Motor neuron (in vitro differentiated cells): Measurements from ENCODE around the gene ERN1. TPM values are rescaled to one million over a fixed set of nuclear protein-coding genes. Genes with fewer than 3 reads are reported as not detected.
A peak's percentile ranks its signal among the peaks of the same experiment; 100 is the strongest.
"Not testable (repeated sequence)": the region's sequence is repeated elsewhere in the genome, so short reads cannot be mapped to it uniquely, and the experiment has no call there.

Experiments
- ATAC-seq, 8 experiments: fragments of 200-7000 bp; cut with Tn5 transposase; replicated peaks in 6 of 8; 2 replicates each; pipeline ENCODE4 v1.8.0; 2021; ENCODE audit warnings: mild to moderate bottlenecking in 8 of 8, moderate library complexity in 8 of 8
- H3K27ac ChIP-seq, 2 donors: fragments of 250-450 bp; sonication (Bioruptor Pico); 2 replicates each; pipeline ENCODE4 v1.9.0; 2021; ENCODE audit warnings: antibody characterized with exemption in 2 of 2, mild to moderate bottlenecking in 2 of 2, moderate library complexity in 1 of 2
- H3K4me1 ChIP-seq, 2 donors: fragments of 250-450 bp; sonication (Bioruptor Pico); replicated peaks in 1 of 2; 2 replicates each; pipeline ENCODE4 v1.6.1; 2021; ENCODE audit warnings: antibody characterized with exemption in 2 of 2, mild to moderate bottlenecking in 2 of 2, moderate library complexity in 1 of 2
- H3K4me3 ChIP-seq, 5 donors: fragments of 250-450 bp; sonication (Bioruptor Pico); 2 replicates each; pipeline ENCODE4 v1.9.0; 2021; ENCODE audit warnings: antibody characterized with exemption in 5 of 5, mild to moderate bottlenecking in 5 of 5, moderate library complexity in 4 of 5
- WGBS, 10 experiments: fragments of 450-650 bp; shearing (Covaris generic); methylation state at CpG; one replicate each; pipeline ENCODE4 v1.0.0; 2022; 5-methylcytosine and 5-hydroxymethylcytosine counted together
- in situ Hi-C, 9 experiments: fragments of 400-800 bp; cut with MboI; loops; one replicate each; pipeline ENCODE4 v1.15.0; 2021; ENCODE audit warnings: low sequenced_read_pairs in 9 of 9, low pct_unique_long_range_greater_than_20kb in 2 of 9; ENCODE audit not compliant: unreplicated experiment in 9 of 9
- total RNA-seq, 8 experiments: library from RNA; unstranded; fragments of 300-600 nt; gene quantifications; 2 replicates each; pipeline versions ENCODE4 v1.2.3 to v1.2.4, GENCODE V29; 2022

ERN1 gene
- total RNA-seq, 8 experiments from 2014 or later = 2.3 to 10.4 (median 5.0) TPM

- no peak for ATAC-seq
- WGBS, 10 experiments = 72 to 100% (median 93%) methylated on average over 1 to 5 of the region's 14 CpGs; no CpG with 5 or more reads in 2 of the 10 experiments
- no peak overlapping the region for H3K4me3 ChIP-seq
- H3K4me1 ChIP-seq = no peaks in the 10 kb centered on the region
- H3K27ac ChIP-seq = no peak overlapping the region
- in situ Hi-C loops = loop anchor here in 3 of 9 experiments (10.0 to 25.0 kb wide), 3 partner anchors 98 to 251 kb away; partner anchors contain the start of gene ERN1 (in 2 of the 3)
Measured at GRCh38 chr17:64036198-64036922, 93.6 kb downstream of the ERN1 start.

- ATAC-seq = no peak
- H3K27ac ChIP-seq = no peak overlapping the region
- in situ Hi-C loops = loop anchor here in 3 of 9 experiments (10.0 to 25.0 kb wide), 3 partner anchors 103 to 255 kb away; partner anchors contain the start of gene ERN1 (in 2 of the 3)
- WGBS, 10 experiments = 54 to 97% (median 82%) methylated on average over 3 to 4 of the region's 4 CpGs; no CpG with 5 or more reads in 2 of the 10 experiments
- H3K4me3 ChIP-seq = no peak overlapping the region
- no peaks in the 10 kb centered on the region for H3K4me1 ChIP-seq
Measured at GRCh38 chr17:64032081-64032480, 97.9 kb downstream of the ERN1 start.

GRCh38 chr17:64028874-64029464, 101.0 kb downstream of the ERN1 start:
- Histone ChIP-seq H3K4me3 (no peak overlapping the region), H3K27ac (no peak overlapping the region), H3K4me1 (no peaks in the 10 kb centered on the region)
- ATAC-seq = peak in 4 of 8 experiments; percentile 29 to 79 (median 71)
- in situ Hi-C loops = loop anchor here in 3 of 9 experiments (25.0 kb wide), 2 partner anchors 108 to 258 kb away; partner anchors contain the start of gene ERN1 (in 1 of the 3)
- WGBS, 10 experiments = 0 to 32% (median 0%) methylated on average over 1 to 3 of the region's 3 CpGs

GRCh38 chr17:64025732-64026294, 104.1 kb downstream of the ERN1 start:
- ATAC-seq = peak in 4 of 8 experiments; percentile 36 to 94 (median 84)
- 0 to 33% (median 17%) methylated on average over 1 to 17 of the region's 21 CpGs; no CpG with 5 or more reads in 1 of the 10 experiments for WGBS, 10 experiments
- in situ Hi-C loops = loop anchor here in 3 of 9 experiments (25.0 kb wide), 2 partner anchors 111 to 261 kb away; partner anchors contain the start of gene ERN1 (in 1 of the 3)
- Histone ChIP-seq H3K27ac (no peak overlapping the region), H3K4me3 (no peak overlapping the region), H3K4me1 (no peaks in the 10 kb centered on the region)

- Histone ChIP-seq H3K4me1 (no peaks in the 10 kb centered on the region), H3K27ac (no peak overlapping the region), H3K4me3 (no peak overlapping the region)
- no peak for ATAC-seq
- in situ Hi-C loops = loop anchor here in 3 of 9 experiments (25.0 kb wide), 3 partner anchors 112 to 262 kb away; partner anchors contain the start of genes CSHL1 (in 1 of the 3), ERN1 (in 1 of the 3) and GH1 (in 1 of the 3)
- 30 to 100% (median 64%) methylated on average over 1 to 13 of the region's 19 CpGs; no CpG with 5 or more reads in 2 of the 10 experiments for WGBS, 10 experiments
Measured at GRCh38 chr17:64024781-64025731, 104.9 kb downstream of the ERN1 start.

- in situ Hi-C loops = loop anchor here in 1 of 9 experiments (25.0 kb wide), 1 partner anchor 112 kb away; the partner anchor contains the start of genes CSHL1 and GH1
Measured at GRCh38 chr17:64024215-64024654, 105.7 kb downstream of the ERN1 start.

GRCh38 chr17:64022611-64023063, 107.3 kb downstream of the ERN1 start:
- no peaks in the 10 kb centered on the region for H3K4me1 ChIP-seq
- H3K27ac ChIP-seq = no peak overlapping the region
- in situ Hi-C loops = loop anchor here in 1 of 9 experiments (25.0 kb wide), 1 partner anchor 110 kb away; the partner anchor contains the start of genes CSHL1 and GH1
- 20 to 88% (median 73%) methylated on average over 1 to 5 of the region's 5 CpGs; no CpG with 5 or more reads in 5 of the 10 experiments for WGBS, 10 experiments
- no peak overlapping the region for H3K4me3 ChIP-seq
- no peak for ATAC-seq

More at GRCh38 chr17:64024215-64024654, 105.7 kb downstream of the ERN1 start:
- ATAC-seq = peak in 1 of 8 experiments; percentile 17
- 82 to 94% (median 88%) methylated on average over 2 to 8 of the region's 8 CpGs; no CpG with 5 or more reads in 1 of the 10 experiments for WGBS, 10 experiments
- Histone ChIP-seq H3K27ac (no peak overlapping the region), H3K4me3 (no peak overlapping the region), H3K4me1 (no peaks in the 10 kb centered on the region)

GRCh38 chr17:64020056-64020766, 109.7 kb downstream of the ERN1 start, which contains the start of gene ICAM2:
TSS of gene ICAM2 (minus strand) at chr17:64020633. CDS start at chr17:64006691, 13,942 bp downstream.
- H3K4me3 ChIP-seq = no peak within 1 kb of the TSS
- peak in 2 of 8 experiments; percentile 63 to 77 for ATAC-seq

GRCh38 chr17:64019551-64019961, 110.4 kb downstream of the ERN1 start:
- not testable (repeated sequence) for H3K27ac ChIP-seq, ATAC-seq, H3K4me1 ChIP-seq, H3K4me3 ChIP-seq
- in situ Hi-C loops = loop anchor here in 2 of 9 experiments (10.0 to 25.0 kb wide), 2 partner anchors 95 to 107 kb away; partner anchors contain the start of genes CSHL1 (in 1 of the 2) and GH1 (in 1 of the 2)
- 59 to 100% (median 81%) methylated on average over 2 to 9 of the region's 9 CpGs; no CpG with 5 or more reads in 3 of the 10 experiments for WGBS, 10 experiments

More at GRCh38 chr17:64020056-64020766, 109.7 kb downstream of the ERN1 start, which contains the start of gene ICAM2:
- in situ Hi-C loops = loop anchor here in 1 of 9 experiments (25.0 kb wide), 1 partner anchor 108 kb away; the partner anchor contains the start of genes CSHL1 and GH1
- 16 to 86% (median 51%) methylated on average over 2 to 13 of the region's 23 CpGs; no CpG with 5 or more reads in 1 of the 10 experiments for WGBS, 10 experiments
- no peak within 1 kb of the TSS for H3K27ac ChIP-seq
- H3K4me1 ChIP-seq = no peaks in the 10 kb centered on the region

GRCh38 chr17:64017381-64017980, 112.5 kb downstream of the ERN1 start:
- Histone ChIP-seq H3K4me3 (no peak overlapping the region), H3K27ac (no peak overlapping the region), H3K4me1 (no peaks in the 10 kb centered on the region)
- in situ Hi-C loops = loop anchor here in 2 of 9 experiments (10.0 to 25.0 kb wide), 2 partner anchors 93 to 105 kb away; partner anchors contain the start of genes CSHL1 (in 1 of the 2) and GH1 (in 1 of the 2)
- no peak for ATAC-seq
- WGBS, 10 experiments = 57 to 100% (median 82%) methylated on average over 1 to 2 of the region's 2 CpGs; no CpG with 5 or more reads in 1 of the 10 experiments
